Measurements from ENCODE around the gene SMCO3.
A peak's percentile ranks its signal among the peaks of the same experiment; 100 is the strongest.

Gene SMCO3

DNA sequence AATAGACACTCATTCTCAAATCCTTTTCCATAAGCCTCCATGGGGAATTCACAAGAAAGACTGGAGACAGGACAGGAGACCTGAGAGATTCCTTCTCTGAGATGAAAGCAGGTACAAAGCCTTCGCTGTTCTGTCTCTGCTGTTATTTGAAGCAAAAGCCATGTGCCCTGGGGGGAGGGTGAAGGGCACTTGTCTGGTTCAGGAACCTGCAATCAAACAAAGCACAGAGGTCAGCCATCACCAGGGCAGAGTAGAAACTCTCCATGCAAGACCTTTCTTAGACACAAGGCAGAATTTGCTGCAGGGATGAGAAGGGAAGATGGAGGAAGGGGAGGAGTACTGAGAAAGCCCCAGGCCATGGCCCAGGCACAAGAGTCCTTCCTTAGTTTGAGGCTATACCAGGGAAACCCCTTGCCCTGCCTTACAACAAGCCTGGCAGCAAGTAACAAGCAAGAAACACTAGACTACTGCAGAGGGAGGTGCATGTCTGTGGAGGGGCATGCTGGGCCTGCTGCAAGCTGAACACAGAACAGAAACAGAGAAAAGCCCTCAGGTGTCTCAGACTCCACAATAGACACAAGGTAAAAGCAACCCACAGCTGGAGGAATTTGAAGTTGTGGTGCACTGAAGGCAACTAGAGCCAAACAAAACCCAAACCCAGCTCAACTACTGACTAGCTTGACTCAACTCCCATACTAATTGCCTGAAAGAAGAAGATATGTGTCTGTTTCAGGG is 37.1 kb upstream of the SMCO3 start:
- TF ChIP-seq, protein P1, sequence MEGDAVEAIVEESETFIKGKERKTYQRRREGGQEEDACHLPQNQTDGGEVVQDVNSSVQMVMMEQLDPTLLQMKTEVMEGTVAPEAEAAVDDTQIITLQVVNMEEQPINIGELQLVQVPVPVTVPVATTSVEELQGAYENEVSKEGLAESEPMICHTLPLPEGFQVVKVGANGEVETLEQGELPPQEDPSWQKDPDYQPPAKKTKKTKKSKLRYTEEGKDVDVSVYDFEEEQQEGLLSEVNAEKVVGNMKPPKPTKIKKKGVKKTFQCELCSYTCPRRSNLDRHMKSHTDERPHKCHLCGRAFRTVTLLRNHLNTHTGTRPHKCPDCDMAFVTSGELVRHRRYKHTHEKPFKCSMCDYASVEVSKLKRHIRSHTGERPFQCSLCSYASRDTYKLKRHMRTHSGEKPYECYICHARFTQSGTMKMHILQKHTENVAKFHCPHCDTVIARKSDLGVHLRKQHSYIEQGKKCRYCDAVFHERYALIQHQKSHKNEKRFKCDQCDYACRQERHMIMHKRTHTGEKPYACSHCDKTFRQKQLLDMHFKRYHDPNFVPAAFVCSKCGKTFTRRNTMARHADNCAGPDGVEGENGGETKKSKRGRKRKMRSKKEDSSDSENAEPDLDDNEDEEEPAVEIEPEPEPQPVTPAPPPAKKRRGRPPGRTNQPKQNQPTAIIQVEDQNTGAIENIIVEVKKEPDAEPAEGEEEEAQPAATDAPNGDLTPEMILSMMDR (IDR thresholded peaks at IDR 0.05; ENCODE audit: control extremely low read depth, extremely low read depth, low read depth, missing control alignments): no peak
- POLR2A ChIA-PET: no interaction called here
- CTCF ChIA-PET: interaction anchor here (0.8 to 2.2 kb wide), 3 partner anchors 22 to 145 kb away, joined by 4 to 9 read pairs (median 5); no protein-coding TSS in a partner anchor
- DNase-seq (ENCODE audit: extremely low spot score): no peak

DNA sequence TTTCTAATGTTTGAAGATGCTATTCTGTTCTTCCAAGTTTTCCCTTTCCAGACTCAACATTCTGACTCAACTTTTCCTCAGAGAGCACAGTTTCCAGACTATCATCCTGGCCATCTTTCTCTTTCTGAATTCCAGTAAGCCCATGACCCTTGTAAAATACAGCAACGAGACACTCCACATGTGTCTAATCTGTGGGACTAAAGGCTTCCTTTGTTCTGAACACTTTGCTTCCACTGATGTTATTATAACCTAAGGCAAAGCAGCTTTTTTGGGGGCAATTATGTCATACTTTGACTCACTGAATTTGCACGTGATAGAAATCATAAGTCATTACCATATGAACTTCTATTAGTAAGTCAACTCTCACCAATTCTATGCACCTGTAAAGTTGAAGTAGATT is 35.7 kb upstream of the SMCO3 start:
- POLR2A ChIA-PET: no interaction called here
- CTCF ChIA-PET: interaction anchor here (1.0 to 7.4 kb wide), 4 partner anchors 15 to 146 kb away, joined by 3 to 85 read pairs (median 4); partner anchors contain the start of gene ERP27
- no peak for DNase-seq (ENCODE audit: extremely low spot score)

DNA sequence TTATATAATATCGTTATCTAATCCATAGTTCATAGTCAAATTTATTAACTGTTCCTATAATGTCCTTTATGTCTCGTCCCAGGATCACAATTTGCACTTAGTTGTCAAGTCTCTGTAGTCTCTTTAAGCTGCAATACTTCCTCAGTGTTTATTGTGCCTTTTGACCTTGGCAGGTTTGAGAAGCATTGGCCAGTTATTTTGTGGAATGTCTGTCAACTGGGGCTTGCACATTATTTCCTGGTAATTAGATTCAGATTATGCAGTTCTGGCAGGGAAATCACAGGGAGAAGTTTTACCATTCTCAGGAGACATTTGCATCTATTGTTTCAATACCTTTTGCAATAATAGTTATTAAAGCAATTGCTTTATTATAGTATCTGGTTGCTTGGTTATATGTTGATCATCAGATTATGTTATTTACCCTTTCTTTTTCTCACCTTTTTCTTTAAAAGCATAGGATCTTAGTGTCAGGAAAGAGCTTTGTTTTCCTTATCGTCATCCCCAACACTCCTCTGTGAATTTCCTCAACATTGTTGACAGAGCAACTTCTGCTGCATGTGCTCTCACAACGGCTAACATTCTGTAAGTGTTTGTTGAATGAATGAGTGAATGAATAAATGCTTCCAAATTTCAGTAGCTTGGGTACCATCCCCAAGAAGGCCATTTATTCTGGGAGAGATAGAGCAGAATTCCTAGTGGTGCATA is 33.0 kb upstream of the SMCO3 start:
- CTCF ChIA-PET: interaction anchor here (1.0 to 7.4 kb wide), 6 partner anchors 14 to 374 kb away, joined by 3 to 85 read pairs (median 10); partner anchors contain the start of gene RERG
- TF ChIP-seq, protein P1 (IDR thresholded peaks at IDR 0.05; ENCODE audit: control extremely low read depth, extremely low read depth, low read depth, missing control alignments): no peak
- POLR2A ChIA-PET: no interaction called here
- DNase-seq (ENCODE audit: extremely low spot score): no peak

More for the DNA sequence above, 35.7 kb upstream of the SMCO3 start:
- TF ChIP-seq, protein P1 (IDR thresholded peaks at IDR 0.05; ENCODE audit: control extremely low read depth, extremely low read depth, low read depth, missing control alignments): no peak

DNA sequence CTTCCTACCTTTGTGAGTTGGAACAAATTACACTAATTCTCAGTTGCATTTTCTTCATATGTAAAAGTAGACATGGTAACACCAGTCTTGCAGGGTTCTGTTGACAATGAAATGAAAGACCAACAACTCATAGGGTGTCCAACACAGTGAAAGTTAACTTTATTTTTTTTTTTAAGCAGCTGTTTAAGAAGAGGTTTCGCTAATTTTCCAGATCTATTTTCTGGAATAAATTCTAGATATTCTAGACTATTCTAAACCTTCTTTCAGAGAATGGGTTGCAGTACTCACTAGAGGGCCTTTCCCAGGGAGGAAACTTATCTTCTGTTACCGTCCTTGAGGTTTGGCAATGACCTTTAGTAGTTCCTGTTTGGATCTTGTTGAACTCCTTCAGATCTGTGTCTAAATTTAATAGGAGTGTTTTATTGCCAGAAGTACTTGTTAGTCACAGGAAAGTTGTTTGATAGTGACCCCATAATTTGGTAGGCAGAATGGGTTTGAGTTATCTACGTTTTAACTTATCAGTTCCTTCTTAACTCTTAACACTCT is 32.1 kb upstream of the SMCO3 start:
- DNase-seq (ENCODE audit: extremely low spot score): no peak
- ChIA-PET CTCF (interaction anchor here (0.6 to 7.4 kb wide), 18 partner anchors 9 to 377 kb away, joined by 3 to 85 read pairs (median 3); partner anchors contain the start of gene RERG), POLR2A (no interaction called here)
- TF ChIP-seq, protein P1 (IDR thresholded peaks at IDR 0.05; ENCODE audit: control extremely low read depth, extremely low read depth, low read depth, missing control alignments): no peak

DNA sequence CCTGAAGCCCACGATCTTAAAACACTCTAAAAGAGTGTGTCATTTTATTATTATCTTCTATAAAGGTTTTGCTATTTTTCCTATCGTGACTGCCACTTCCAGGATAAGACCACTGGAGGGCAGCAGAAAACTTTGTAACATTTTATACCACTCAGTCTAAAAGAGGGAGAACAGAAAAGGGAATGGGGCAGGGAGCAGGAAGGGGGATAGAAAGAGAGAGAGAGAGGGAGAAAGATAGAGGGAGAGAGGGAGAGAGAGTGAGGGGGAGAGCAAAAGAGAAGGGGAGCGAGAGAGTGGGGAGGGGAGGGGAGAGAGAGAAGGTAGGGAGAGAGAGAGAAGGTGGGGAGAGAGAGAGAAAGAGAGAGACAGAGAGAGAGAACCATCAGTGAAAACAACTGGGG is 31.4 kb upstream of the SMCO3 start:
- CTCF ChIA-PET: interaction anchor here (0.6 to 7.4 kb wide), 18 partner anchors 8 to 378 kb away, joined by 3 to 85 read pairs (median 3); partner anchors contain the start of gene RERG
- TF ChIP-seq, protein P1 (IDR thresholded peaks at IDR 0.05; ENCODE audit: control extremely low read depth, extremely low read depth, low read depth, missing control alignments): peak; percentile 71
- DNase-seq (ENCODE audit: extremely low spot score): peak; percentile 64
- POLR2A ChIA-PET: no interaction called here

DNA sequence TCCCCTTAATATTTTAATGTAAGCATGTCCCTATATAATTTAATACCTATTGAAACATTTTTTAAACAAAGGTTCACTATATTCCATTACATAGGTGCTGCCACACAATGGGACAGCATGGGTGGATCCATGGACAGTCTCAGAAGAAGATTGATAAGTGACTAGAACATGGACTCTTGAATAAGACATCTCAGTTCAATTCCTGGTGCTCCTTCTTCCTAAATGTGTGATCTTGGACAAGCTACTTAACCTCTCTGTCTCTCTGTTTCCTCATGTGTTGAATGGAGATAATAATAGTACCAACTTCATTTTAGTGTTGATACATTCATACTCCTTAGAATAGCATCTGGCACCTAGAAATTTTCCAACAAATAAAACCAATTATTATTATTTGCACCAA is 30.4 kb upstream of the SMCO3 start:
- DNase-seq (ENCODE audit: extremely low spot score): no peak
- TF ChIP-seq, protein P1 (IDR thresholded peaks at IDR 0.05; ENCODE audit: control extremely low read depth, extremely low read depth, low read depth, missing control alignments): no peak
- ChIA-PET POLR2A (no interaction called here), CTCF (interaction anchor here (0.8 to 7.4 kb wide), 8 partner anchors 10 to 379 kb away, joined by 3 to 85 read pairs (median 4); partner anchors contain the start of gene RERG)
